Measurements from ENCODE around the gene ARL6IP4.

ARL6IP4 gene

GRCh38 chr12:122958198-122958888 is 22.1 kb upstream of the ARL6IP4 start:
- DNase-seq (ENCODE audit: low read depth), result no peak

GRCh38 chr12:122959566-122960192 is 20.8 kb upstream of the ARL6IP4 start:
- no peak for DNase-seq (ENCODE audit: low read depth)

GRCh38 chr12:122960193-122960569 is 20.3 kb upstream of the ARL6IP4 start:
- DNase-seq (ENCODE audit: low read depth), result no peak

GRCh38 chr12:122961531-122962329 is 18.8 kb upstream of the ARL6IP4 start:
- no peak for DNase-seq (ENCODE audit: low read depth)

GRCh38 chr12:122963941-122964265 is 16.6 kb upstream of the ARL6IP4 start:
- DNase-seq (ENCODE audit: low read depth), result no peak

GRCh38 chr12:122964439-122965257 is 15.8 kb upstream of the ARL6IP4 start:
- no peak for DNase-seq (ENCODE audit: low read depth)

GRCh38 chr12:122965321-122965751 is 15.1 kb upstream of the ARL6IP4 start:
- no peak for DNase-seq (ENCODE audit: low read depth)

- DNase-seq (ENCODE audit: low read depth), result peak; percentile 92
Measured at GRCh38 chr12:122965851-122966742, 14.4 kb upstream of the ARL6IP4 start, which contains the start of gene ABCB9. Gene ABCB9, minus strand, starts transcription at chr12:122966463. Its CDS starts 6,228 bp downstream, at chr12:122960235.

GRCh38 chr12:122966743-122967550 is 13.5 kb upstream of the ARL6IP4 start:
- DNase-seq (ENCODE audit: low read depth), result no peak

GRCh38 chr12:122968104-122968503 is 12.4 kb upstream of the ARL6IP4 start:
- DNase-seq (ENCODE audit: low read depth), result no peak

- no peak for DNase-seq (ENCODE audit: low read depth)
Measured at GRCh38 chr12:122969676-122970075, 10.8 kb upstream of the ARL6IP4 start.

- peak; percentile 99 for DNase-seq (ENCODE audit: low read depth)
Measured at GRCh38 chr12:122974274-122974891, 6.1 kb upstream of the ARL6IP4 start.

- peak; percentile 93 for DNase-seq (ENCODE audit: low read depth)
Measured at GRCh38 chr12:122974892-122975789, 5.3 kb upstream of the ARL6IP4 start, which contains the start of gene OGFOD2. Gene OGFOD2, plus strand, starts transcription at chr12:122975244. Its CDS starts 8 bp downstream, at chr12:122975252.

- no peak for DNase-seq (ENCODE audit: low read depth)
Measured at GRCh38 chr12:122975790-122976647, 4.5 kb upstream of the ARL6IP4 start.

GRCh38 chr12:122976648-122976975 is 3.9 kb upstream of the ARL6IP4 start:
- no peak for DNase-seq (ENCODE audit: low read depth)

GRCh38 chr12:122977153-122977552 is 3.3 kb upstream of the ARL6IP4 start:
- no peak for DNase-seq (ENCODE audit: low read depth)

GRCh38 chr12:122977655-122978392 is 2.7 kb upstream of the ARL6IP4 start:
- DNase-seq (ENCODE audit: low read depth), result no peak

Data from iris pigment epithelial cell (primary cell).